NB4 (cell line): ENCODE data around the gene FN3K.

ENCODE experiments used
- MYC ChIP-seq: IDR thresholded peaks from 2 replicates; pipeline ENCODE4 v1.6.1; 2011; ENCODE audit warnings: low read depth, low read length
- POLR2A ChIP-seq: IDR thresholded peaks from 2 replicates; pipeline ENCODE4 v1.6.1; 2011; ENCODE audit warnings: mild to moderate bottlenecking; ENCODE audit not compliant: insufficient read length; ENCODE audit errors: extremely low read depth
- TF ChIP-seq, protein P1 (sequence below): IDR thresholded peaks from one replicate; pipeline ENCODE4 v1.5.1; 2012; ENCODE audit warnings: low read depth, low read length
- TF ChIP-seq, protein P2 (sequence below): IDR thresholded peaks from 2 replicates; pipeline ENCODE4 v1.6.1; 2011; ENCODE audit warnings: low read depth, low read length

- TF ChIP-seq, protein P1, sequence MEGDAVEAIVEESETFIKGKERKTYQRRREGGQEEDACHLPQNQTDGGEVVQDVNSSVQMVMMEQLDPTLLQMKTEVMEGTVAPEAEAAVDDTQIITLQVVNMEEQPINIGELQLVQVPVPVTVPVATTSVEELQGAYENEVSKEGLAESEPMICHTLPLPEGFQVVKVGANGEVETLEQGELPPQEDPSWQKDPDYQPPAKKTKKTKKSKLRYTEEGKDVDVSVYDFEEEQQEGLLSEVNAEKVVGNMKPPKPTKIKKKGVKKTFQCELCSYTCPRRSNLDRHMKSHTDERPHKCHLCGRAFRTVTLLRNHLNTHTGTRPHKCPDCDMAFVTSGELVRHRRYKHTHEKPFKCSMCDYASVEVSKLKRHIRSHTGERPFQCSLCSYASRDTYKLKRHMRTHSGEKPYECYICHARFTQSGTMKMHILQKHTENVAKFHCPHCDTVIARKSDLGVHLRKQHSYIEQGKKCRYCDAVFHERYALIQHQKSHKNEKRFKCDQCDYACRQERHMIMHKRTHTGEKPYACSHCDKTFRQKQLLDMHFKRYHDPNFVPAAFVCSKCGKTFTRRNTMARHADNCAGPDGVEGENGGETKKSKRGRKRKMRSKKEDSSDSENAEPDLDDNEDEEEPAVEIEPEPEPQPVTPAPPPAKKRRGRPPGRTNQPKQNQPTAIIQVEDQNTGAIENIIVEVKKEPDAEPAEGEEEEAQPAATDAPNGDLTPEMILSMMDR, result no peak
- TF ChIP-seq POLR2A, result no peak
- TF ChIP-seq, protein P2, sequence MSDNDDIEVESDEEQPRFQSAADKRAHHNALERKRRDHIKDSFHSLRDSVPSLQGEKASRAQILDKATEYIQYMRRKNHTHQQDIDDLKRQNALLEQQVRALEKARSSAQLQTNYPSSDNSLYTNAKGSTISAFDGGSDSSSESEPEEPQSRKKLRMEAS, result no peak
- no peak for TF ChIP-seq MYC
Measured at GRCh38 chr17:82748756-82749155, 13.3 kb downstream of the FN3K start.
